Measurements from ENCODE around the gene MYO18A. TPM values are rescaled to one million over a fixed set of nuclear protein-coding genes. Genes with fewer than 3 reads are reported as not detected.
A peak's percentile ranks its signal among the peaks of the same experiment; 100 is the strongest.

Gene MYO18A
- total and polyA plus RNA-seq, 12 donors: 61.4 to 442 (median 327) TPM

DNA sequence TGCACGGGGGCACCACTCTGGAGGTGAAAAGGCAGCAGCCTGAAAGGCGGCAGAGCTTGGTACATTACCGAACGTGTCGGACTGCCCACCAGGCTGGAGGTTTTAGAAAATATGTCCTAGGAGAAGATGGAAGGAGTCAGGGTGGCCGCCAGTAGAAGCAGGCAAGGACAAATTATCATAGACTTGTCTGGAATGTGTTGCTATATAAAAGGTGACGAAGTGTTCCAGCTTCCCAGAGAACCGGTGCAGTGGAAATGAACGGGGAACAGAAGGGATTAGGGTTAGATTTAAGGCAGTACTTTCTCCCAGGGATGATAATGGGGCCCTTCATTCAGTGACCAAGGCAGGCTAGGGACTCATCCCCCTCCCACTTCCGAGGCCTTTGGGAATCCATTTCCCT is 109.9 kb downstream of the MYO18A start:
- intact Hi-C loops (cut with DNase I): no loop called here

DNA sequence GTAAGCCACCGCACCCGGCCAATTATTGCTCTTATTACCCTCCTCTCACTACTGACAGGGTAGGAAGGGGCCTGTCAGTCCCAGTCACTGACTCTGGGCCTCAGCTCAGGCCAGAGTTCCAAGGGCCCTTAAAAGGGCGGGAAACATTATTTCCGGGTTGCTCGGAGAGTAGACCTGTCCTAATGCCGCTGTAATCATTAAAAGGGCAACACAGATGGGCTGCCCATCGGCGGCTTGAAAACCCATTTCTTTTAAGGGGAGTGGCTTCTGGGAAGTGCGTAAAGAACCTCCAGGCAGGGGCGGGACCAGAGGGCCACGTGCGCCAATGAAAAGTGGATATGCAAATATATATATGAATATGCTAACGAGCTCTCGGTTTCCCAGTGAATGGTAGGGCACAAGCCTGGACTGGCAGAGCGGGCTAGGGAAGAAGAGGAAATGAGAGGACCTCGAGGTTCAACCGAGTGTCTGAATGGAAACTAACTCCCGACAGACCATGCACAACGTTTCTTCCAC is 110.6 kb downstream of the MYO18A start:
- H3K9me3 ChIP-seq: no peaks in the 10 kb centered on the region
- H3K4me1 ChIP-seq: peaks cover 0 to 36% (median 14%) of the 10 kb centered on the region in 9 donors
- H3K27me3 ChIP-seq: no peaks in the 10 kb centered on the region
- H3K4me3 ChIP-seq: no peak overlapping the region
- 35 to 46% methylated on average over 19 of the region's 19 CpGs for WGBS, 2 donors
- DNase-seq (no peak), ATAC-seq (peak; percentile 21 to 57 (median 41))
- TF ChIP-seq, protein P1, sequence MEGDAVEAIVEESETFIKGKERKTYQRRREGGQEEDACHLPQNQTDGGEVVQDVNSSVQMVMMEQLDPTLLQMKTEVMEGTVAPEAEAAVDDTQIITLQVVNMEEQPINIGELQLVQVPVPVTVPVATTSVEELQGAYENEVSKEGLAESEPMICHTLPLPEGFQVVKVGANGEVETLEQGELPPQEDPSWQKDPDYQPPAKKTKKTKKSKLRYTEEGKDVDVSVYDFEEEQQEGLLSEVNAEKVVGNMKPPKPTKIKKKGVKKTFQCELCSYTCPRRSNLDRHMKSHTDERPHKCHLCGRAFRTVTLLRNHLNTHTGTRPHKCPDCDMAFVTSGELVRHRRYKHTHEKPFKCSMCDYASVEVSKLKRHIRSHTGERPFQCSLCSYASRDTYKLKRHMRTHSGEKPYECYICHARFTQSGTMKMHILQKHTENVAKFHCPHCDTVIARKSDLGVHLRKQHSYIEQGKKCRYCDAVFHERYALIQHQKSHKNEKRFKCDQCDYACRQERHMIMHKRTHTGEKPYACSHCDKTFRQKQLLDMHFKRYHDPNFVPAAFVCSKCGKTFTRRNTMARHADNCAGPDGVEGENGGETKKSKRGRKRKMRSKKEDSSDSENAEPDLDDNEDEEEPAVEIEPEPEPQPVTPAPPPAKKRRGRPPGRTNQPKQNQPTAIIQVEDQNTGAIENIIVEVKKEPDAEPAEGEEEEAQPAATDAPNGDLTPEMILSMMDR (IDR thresholded peaks at IDR 0.05): no peak
- intact Hi-C loops (cut with DNase I): loop anchor here in 1 of 10 donors (10.0 kb wide), 1 partner anchor 55 kb away; no protein-coding TSS in a partner anchor
- peaks cover 0 to 14% (median 0%) of the 10 kb centered on the region in 9 donors for H3K36me3 ChIP-seq
- H3K27ac ChIP-seq: no peak overlapping the region

More for the DNA sequence above, 109.9 kb downstream of the MYO18A start:
- ATAC-seq (peak in 3 of 8 donors; percentile 15 to 40 (median 25)), DNase-seq (no peak)
- Histone ChIP-seq H3K9me3 (no peaks in the 10 kb centered on the region), H3K27ac (peak overlapping the region in 3 of 10 donors; percentile 5 to 31 (median 17)), H3K36me3 (peaks cover 0 to 20% (median 0%) of the 10 kb centered on the region in 9 donors), H3K27me3 (no peaks in the 10 kb centered on the region), H3K4me1 (peaks cover 0 to 43% (median 14%) of the 10 kb centered on the region in 9 donors), H3K4me3 (no peak overlapping the region)
- WGBS, 2 donors: 32 to 42% methylated on average over 10 of the region's 10 CpGs
- TF ChIP-seq, protein P1 (IDR thresholded peaks at IDR 0.05): no peak

DNA sequence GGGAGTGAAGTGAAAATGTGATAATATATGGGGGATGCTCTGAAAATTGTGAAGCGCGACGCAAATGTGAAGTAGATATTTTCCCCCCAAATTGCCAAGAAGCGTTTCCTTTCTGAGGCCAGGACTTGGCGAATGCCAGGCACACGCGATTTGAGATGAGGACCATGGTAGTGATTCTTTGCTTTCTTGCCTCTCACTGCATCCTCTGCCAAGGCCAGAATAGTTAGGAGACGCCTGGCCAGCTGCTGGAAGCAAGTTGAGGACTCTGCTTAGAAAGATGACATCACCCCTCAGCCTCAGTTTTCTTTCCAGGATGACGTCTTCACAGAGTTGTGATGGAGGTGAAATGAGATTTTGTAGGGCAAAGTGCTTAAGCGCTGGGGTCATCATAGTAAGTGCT is 111.4 kb downstream of the MYO18A start:
- intact Hi-C loops (cut with DNase I): loop anchor here in 1 of 10 donors (10.0 kb wide), 1 partner anchor 54 kb away; no protein-coding TSS in a partner anchor
- ATAC-seq (no peak), DNase-seq (no peak)
- no peaks in the 10 kb centered on the region for H3K27me3 ChIP-seq
- H3K36me3 ChIP-seq: peaks cover 0 to 6% (median 0%) of the 10 kb centered on the region in 9 donors
- H3K4me1 ChIP-seq: peaks cover 0 to 29% (median 15%) of the 10 kb centered on the region in 9 donors
- no peak overlapping the region for H3K4me3 ChIP-seq
- no peaks in the 10 kb centered on the region for H3K9me3 ChIP-seq
- H3K27ac ChIP-seq: no peak overlapping the region
- 66 to 70% methylated on average over 10 of the region's 10 CpGs for WGBS, 2 donors
- TF ChIP-seq, protein P1 (IDR thresholded peaks at IDR 0.05): no peak

GRCh38 chr17:29066606-29067005 is 113.6 kb downstream of the MYO18A start:
- 81 to 82% methylated on average over 7 of the region's 7 CpGs for WGBS, 2 donors
- no peak overlapping the region for H3K27ac ChIP-seq
- peaks cover 0 to 24% (median 14%) of the 10 kb centered on the region in 9 donors for H3K4me1 ChIP-seq
- no peak overlapping the region for H3K4me3 ChIP-seq
- H3K27me3 ChIP-seq: no peaks in the 10 kb centered on the region
- H3K36me3 ChIP-seq: no peaks in the 10 kb centered on the region
- ATAC-seq (no peak), DNase-seq (no peak)
- H3K9me3 ChIP-seq: no peaks in the 10 kb centered on the region
- intact Hi-C loops (cut with DNase I): loop anchor here in 1 of 10 donors (10.0 kb wide), 1 partner anchor 52 kb away; no protein-coding TSS in a partner anchor
- TF ChIP-seq, protein P1 (IDR thresholded peaks at IDR 0.05): no peak

All from heart right ventricle (tissue), 16 donors.